GM19395 (cell line): ENCODE results near the gene SPO11.

Experiments used
- ATAC-seq: cut with Tn5 transposase; IDR thresholded peaks from one replicate; pipeline ENCODE4 v1.9.1; 2021; ENCODE audit warnings: mild to moderate bottlenecking, moderate library complexity; ENCODE audit not compliant: unreplicated experiment

The SPO11 gene

GRCh38 chr20:57329608-57330221 lies at the start of gene SPO11:
TSS of gene SPO11 (plus strand) at chr20:57329803. CDS start at chr20:57329868, 65 bp downstream.
- no peak for ATAC-seq

- ATAC-seq: no peak
Observed at GRCh38 chr20:57280221-57280620, 49.4 kb upstream of the SPO11 start.

GRCh38 chr20:57281900-57282299 lies 47.7 kb upstream of the SPO11 start:
- ATAC-seq: no peak

- no peak for ATAC-seq
Observed at GRCh38 chr20:57282670-57283361, 46.8 kb upstream of the SPO11 start.

- ATAC-seq: no peak
Observed at GRCh38 chr20:57283860-57284259, 45.7 kb upstream of the SPO11 start.

- no peak for ATAC-seq
Observed at GRCh38 chr20:57287007-57287880, 42.4 kb upstream of the SPO11 start.

- no peak for ATAC-seq
Observed at GRCh38 chr20:57287901-57288300, 41.7 kb upstream of the SPO11 start.

GRCh38 chr20:57288651-57289277 lies 40.8 kb upstream of the SPO11 start:
- ATAC-seq: no peak

GRCh38 chr20:57289391-57290177 lies 40.0 kb upstream of the SPO11 start:
- no peak for ATAC-seq

- ATAC-seq: no peak
Observed at GRCh38 chr20:57290178-57290484, 39.5 kb upstream of the SPO11 start.

GRCh38 chr20:57291003-57291402 lies 38.6 kb upstream of the SPO11 start:
- no peak for ATAC-seq

- no peak for ATAC-seq
Observed at GRCh38 chr20:57291694-57292093, 37.9 kb upstream of the SPO11 start.

- ATAC-seq: no peak
Observed at GRCh38 chr20:57292611-57293010, 37.0 kb upstream of the SPO11 start.

- no peak for ATAC-seq
Observed at GRCh38 chr20:57293995-57294394, 35.6 kb upstream of the SPO11 start.

GRCh38 chr20:57294550-57294949 lies 35.1 kb upstream of the SPO11 start:
- no peak for ATAC-seq

- ATAC-seq: no peak
Observed at GRCh38 chr20:57298457-57298856, 31.1 kb upstream of the SPO11 start.

GRCh38 chr20:57301026-57301425 lies 28.6 kb upstream of the SPO11 start:
- no peak for ATAC-seq

- ATAC-seq: no peak
Observed at GRCh38 chr20:57306747-57307146, 22.9 kb upstream of the SPO11 start.

GRCh38 chr20:57308451-57309271 lies 20.9 kb upstream of the SPO11 start:
- ATAC-seq: no peak
